ENCODE data around the gene RAB11FIP5. TPM values are rescaled to one million over a fixed set of nuclear protein-coding genes. Genes with fewer than 3 reads are reported as not detected.
"Not testable (repeated sequence)": the region's sequence is repeated elsewhere in the genome, so short reads cannot be mapped to it uniquely, and the experiment has no call there.

Gene RAB11FIP5
- total RNA-seq, 6 experiments from 2014 or later = 76.7 to 92.0 (median 83.6) TPM

GRCh38 chr2:73122536-73122935, 9.8 kb upstream of the RAB11FIP5 start:
- Mint-ChIP-seq H3K27me3 (ENCODE audit: insufficient read depth) (peaks cover 4% of the 10 kb centered on the region), H3K36me3 (ENCODE audit: low read depth) (no peaks in the 10 kb centered on the region), H3K4me3 (no peak overlapping the region), H3K4me1 (ENCODE audit: low read depth) (peaks cover 3% of the 10 kb centered on the region), H3K9me3 (no peaks in the 10 kb centered on the region), H3K27ac (no peak overlapping the region)
- TF ChIP-seq CTCF (IDR thresholded peaks at IDR 0.05) = no peak
- no peak for DNase-seq

- H3K4me1 Mint-ChIP-seq (ENCODE audit: low read depth) = peaks cover 23% of the 10 kb centered on the region
- not testable (repeated sequence) for H3K4me3 Mint-ChIP-seq; H3K27me3 Mint-ChIP-seq (ENCODE audit: insufficient read depth); H3K36me3 Mint-ChIP-seq (ENCODE audit: low read depth); DNase-seq; H3K9me3 Mint-ChIP-seq; H3K27ac Mint-ChIP-seq
Measured at GRCh38 chr2:73119611-73120239, 7.0 kb upstream of the RAB11FIP5 start.

GRCh38 chr2:73117441-73117840, 4.7 kb upstream of the RAB11FIP5 start:
- Mint-ChIP-seq H3K27me3 (ENCODE audit: insufficient read depth) (peaks cover 3% of the 10 kb centered on the region), H3K9me3 (no peaks in the 10 kb centered on the region), H3K4me1 (ENCODE audit: low read depth) (peaks cover 36% of the 10 kb centered on the region), H3K27ac (peak overlapping the region; percentile 78), H3K36me3 (ENCODE audit: low read depth) (peaks cover 8% of the 10 kb centered on the region), H3K4me3 (0 out of 2 replicates have a peak overlapping the region, but pooled peaks have one; percentile 30)
- peak; percentile 51 for DNase-seq
- no peak for TF ChIP-seq CTCF (IDR thresholded peaks at IDR 0.05)

- peaks cover 36% of the 10 kb centered on the region for H3K4me1 Mint-ChIP-seq (ENCODE audit: low read depth)
- H3K4me3 Mint-ChIP-seq = no peak overlapping the region
- H3K36me3 Mint-ChIP-seq (ENCODE audit: low read depth) = peaks cover 8% of the 10 kb centered on the region
- no peak for TF ChIP-seq CTCF (IDR thresholded peaks at IDR 0.05)
- peaks cover 3% of the 10 kb centered on the region for H3K27me3 Mint-ChIP-seq (ENCODE audit: insufficient read depth)
- peak overlapping the region; percentile 78 for H3K27ac Mint-ChIP-seq
- no peaks in the 10 kb centered on the region for H3K9me3 Mint-ChIP-seq
- no peak for DNase-seq
Measured at GRCh38 chr2:73116182-73116960, 3.6 kb upstream of the RAB11FIP5 start.

GRCh38 chr2:73114273-73114867, 1.6 kb upstream of the RAB11FIP5 start:
- Mint-ChIP-seq H3K36me3 (ENCODE audit: low read depth) (peaks cover 15% of the 10 kb centered on the region), H3K4me3 (peak overlapping the region; percentile 53; the same call in 1 of the 2 replicates), H3K4me1 (ENCODE audit: low read depth) (peaks cover 52% of the 10 kb centered on the region), H3K27me3 (ENCODE audit: insufficient read depth) (no peaks in the 10 kb centered on the region; the same call in 1 of the 2 replicates), H3K9me3 (no peaks in the 10 kb centered on the region), H3K27ac (peak overlapping the region; percentile 88)
- DNase-seq = no peak
- TF ChIP-seq CTCF (IDR thresholded peaks at IDR 0.05) = no peak

Measured in HFFc6 (cell line).